Omental fat pad (tissue), 4 donors: ENCODE measurements around the gene NTM. TPM values are rescaled to one million over a fixed set of nuclear protein-coding genes. Genes with fewer than 3 reads are reported as not detected.

Source experiments
- ATAC-seq: fragments of 150-250 bp; one replicate; pipeline ENCODE4 v1.9.1; 2016; ENCODE audit warnings: mild to moderate bottlenecking, moderate library complexity; ENCODE audit not compliant: low FRiP score
- DNase-seq: peaks from one replicate; pipeline ENCODE4 v3.0.0-alpha.2; 2019; ENCODE audit warnings: low spot score
- total RNA-seq, 4 donors: library from RNA; depleted of rRNA; stranded (reverse); fragments of >200 nt; gene quantifications; one replicate each; pipeline ENCODE4 v1.1.0, GENCODE V29; 2016
- TF ChIP-seq, protein P1 (sequence below), 3 donors: fragments of 450-650 bp; IDR thresholded peaks; one replicate each; pipeline ENCODE4 v1.5.1; 2016 to 2017; ENCODE audit warnings: antibody characterized with exemption in 3 of 3, mild to moderate bottlenecking in 3 of 3, moderate library complexity in 2 of 3

Gene NTM
- total RNA-seq, 4 donors from 2014 or later, result 0.56 to 5.5 (median 2.4) TPM

DNA sequence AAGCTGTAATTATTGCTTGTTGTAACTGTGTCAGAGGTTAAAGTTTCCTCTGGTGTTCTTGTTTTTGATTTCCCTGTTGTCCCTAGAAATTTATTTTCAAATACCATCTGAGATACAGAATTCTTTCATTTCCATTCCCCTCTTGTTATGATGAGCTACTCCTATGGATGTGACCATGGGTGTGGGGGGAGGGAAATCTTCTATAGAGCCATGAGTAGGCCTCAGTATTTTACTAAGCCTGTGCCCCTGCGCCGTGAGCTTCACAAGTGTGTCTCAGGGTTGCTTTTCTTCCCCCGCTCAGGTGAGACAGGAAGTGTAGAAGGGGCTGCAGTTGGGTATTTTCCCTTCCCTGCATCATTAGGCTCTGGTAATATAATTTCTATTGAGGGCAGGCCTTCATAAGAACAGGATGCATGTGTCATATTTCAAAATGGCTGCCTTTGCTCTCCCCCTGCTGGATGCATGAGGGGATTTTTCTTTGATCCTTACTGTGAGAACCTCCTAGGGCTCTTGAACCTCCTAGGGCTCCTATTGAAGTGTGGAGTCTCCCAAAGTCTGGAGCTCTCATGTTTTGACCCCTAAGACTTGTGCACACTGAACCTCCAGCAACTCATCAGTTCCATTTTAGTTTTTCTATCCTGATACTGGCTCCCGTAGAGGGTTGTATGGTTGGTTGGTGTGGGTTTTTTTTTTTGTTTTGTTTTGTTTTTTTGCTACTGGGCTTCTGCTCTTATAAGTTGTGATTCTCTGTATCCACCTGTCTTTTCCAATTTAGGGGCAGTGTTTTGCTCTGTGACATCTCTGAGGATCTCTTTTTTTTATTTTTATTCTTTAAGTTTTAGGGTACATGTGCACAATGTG is 658.2 kb downstream of the NTM start:
- DNase-seq, result no peak
- TF ChIP-seq, protein P1, sequence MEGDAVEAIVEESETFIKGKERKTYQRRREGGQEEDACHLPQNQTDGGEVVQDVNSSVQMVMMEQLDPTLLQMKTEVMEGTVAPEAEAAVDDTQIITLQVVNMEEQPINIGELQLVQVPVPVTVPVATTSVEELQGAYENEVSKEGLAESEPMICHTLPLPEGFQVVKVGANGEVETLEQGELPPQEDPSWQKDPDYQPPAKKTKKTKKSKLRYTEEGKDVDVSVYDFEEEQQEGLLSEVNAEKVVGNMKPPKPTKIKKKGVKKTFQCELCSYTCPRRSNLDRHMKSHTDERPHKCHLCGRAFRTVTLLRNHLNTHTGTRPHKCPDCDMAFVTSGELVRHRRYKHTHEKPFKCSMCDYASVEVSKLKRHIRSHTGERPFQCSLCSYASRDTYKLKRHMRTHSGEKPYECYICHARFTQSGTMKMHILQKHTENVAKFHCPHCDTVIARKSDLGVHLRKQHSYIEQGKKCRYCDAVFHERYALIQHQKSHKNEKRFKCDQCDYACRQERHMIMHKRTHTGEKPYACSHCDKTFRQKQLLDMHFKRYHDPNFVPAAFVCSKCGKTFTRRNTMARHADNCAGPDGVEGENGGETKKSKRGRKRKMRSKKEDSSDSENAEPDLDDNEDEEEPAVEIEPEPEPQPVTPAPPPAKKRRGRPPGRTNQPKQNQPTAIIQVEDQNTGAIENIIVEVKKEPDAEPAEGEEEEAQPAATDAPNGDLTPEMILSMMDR (IDR thresholded peaks at IDR 0.05), result no peak
- ATAC-seq, result peak; percentile 30

- no peak for DNase-seq
- no peak for ATAC-seq
- TF ChIP-seq, protein P1 (IDR thresholded peaks at IDR 0.05), result no peak
Measured at GRCh38 chr11:132030896-132031295, 660.5 kb downstream of the NTM start.

DNA sequence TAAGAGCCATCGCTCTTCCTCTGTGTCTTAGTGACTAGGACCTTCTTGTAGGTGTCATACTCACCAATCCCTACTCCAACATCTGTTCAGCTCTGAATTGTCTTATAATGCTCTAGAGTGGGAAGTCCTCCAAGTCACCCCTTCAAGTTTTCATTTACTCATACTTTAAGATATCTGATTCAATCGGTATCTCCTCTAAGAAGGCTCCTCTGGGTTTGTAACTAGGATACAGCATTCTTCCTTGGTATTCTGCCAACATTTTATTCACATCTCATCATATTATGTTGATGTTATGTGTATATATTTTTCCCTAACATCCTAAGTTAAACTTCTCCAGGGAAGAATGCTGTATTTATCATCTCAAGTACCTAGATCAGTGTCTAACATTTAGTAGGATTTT is 662.1 kb downstream of the NTM start:
- TF ChIP-seq, protein P1 (IDR thresholded peaks at IDR 0.05), result no peak
- ATAC-seq (no peak), DNase-seq (no peak)

DNA sequence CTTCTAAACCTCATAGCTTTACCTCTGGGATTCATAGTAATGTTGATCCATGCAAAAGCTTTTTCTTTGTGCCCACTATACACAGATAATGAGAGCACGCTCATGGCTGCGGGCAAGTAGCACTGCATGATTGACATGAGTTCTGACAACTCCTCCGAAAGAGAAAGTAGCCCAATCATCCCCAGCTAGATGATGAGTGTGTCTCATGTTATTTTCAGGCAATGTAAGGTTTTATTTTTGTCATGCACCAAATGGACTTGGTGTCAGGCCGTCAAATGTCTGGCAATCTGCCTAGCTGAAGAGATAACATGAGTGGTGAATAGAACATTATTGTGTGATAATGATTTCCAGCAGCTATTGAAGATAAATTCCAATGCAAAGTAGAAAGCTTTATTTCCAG is 662.6 kb downstream of the NTM start:
- DNase-seq (no peak), ATAC-seq (no peak)
- TF ChIP-seq, protein P1 (IDR thresholded peaks at IDR 0.05), result no peak

- DNase-seq (no peak), ATAC-seq (no peak)
- TF ChIP-seq, protein P1 (IDR thresholded peaks at IDR 0.05), result no peak
Measured at GRCh38 chr11:132035228-132035627, 664.8 kb downstream of the NTM start.

DNA sequence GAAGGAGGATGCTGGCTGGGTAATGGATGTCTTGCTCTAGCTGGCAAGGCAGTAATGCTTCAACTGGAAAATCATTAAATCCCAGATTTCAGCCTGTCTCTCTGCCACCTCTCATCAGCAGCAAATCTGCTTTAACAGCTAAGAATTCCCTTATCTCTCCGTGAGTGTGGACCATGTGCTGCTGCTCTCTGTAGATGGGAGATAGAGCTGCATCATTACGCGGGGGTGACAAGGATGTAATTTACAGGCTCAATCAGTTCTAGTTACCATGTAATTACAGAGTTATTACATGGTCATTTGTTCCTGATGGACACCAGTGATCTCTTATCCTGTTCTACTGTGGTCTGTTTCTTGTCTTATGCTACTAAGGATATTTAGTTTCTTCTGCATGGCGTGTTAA is 665.4 kb downstream of the NTM start:
- TF ChIP-seq, protein P1 (IDR thresholded peaks at IDR 0.05), result no peak
- no peak for ATAC-seq
- DNase-seq, result no peak

DNA sequence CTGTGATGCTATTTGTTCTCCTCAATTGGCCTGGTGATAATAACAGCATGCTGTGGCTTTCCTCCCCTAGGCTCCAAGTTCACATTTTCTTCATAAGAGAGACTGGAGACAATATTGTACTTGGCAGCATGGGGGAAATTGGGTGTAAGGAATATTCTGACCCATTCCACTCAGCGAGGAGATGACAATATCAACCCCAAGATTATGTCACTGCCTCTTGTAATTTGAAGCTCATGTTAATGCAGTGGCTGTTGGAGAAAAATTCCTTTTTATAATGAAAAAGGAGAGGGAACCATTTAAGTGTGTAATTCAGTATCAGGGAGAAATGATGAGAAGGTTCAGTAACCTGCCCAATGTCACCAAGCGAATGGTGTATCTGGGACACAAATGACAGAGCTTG is 665.8 kb downstream of the NTM start:
- DNase-seq, result no peak
- no peak for ATAC-seq
- TF ChIP-seq, protein P1 (IDR thresholded peaks at IDR 0.05), result no peak
